ENCODE data around the gene AGAP2. TPM values are rescaled to one million over a fixed set of nuclear protein-coding genes. Genes with fewer than 3 reads are reported as not detected.

AGAP2 gene
- total RNA-seq, 1 experiment from 2014 or later, result 0.40 TPM

DNA sequence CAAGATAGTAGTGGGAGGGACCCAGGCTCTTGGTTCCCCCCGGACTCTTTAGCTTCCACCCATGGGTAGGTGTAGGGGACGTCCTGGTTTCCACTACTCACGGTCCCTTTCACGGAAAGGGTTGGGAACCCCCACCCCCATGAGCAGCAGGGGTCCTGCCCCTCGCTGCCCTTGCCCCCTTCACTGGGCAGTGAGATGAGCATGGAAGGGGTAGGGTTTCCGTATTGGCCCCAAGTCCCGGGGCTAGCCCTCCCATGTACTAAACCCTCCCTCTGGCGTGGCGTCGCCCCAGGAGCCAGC lies 12.7 kb downstream of the AGAP2 start:
- no peaks in the 10 kb centered on the region for H3K36me3 ChIP-seq (ENCODE audit: low read depth, low read length)
- H3K4me2 ChIP-seq (ENCODE audit: low read length), result peak overlapping the region; percentile 92
- intact Hi-C loops (cut with micrococcal nuclease), result no loop called here
- H3K9ac ChIP-seq (ENCODE audit: low read length), result peak overlapping the region; percentile 86
- no peaks in the 10 kb centered on the region for H4K20me1 ChIP-seq (ENCODE audit: low read length)
- H3K4me1 ChIP-seq (ENCODE audit: insufficient read depth, low read length), result peaks cover 4% of the 10 kb centered on the region; the same call in 1 of the 2 replicates
- H3K4me3 ChIP-seq (ENCODE audit: low read length), result peak overlapping the region; percentile 91
- no peaks in the 10 kb centered on the region for H3K9me2 ChIP-seq (replicated peaks; ENCODE audit: low read length)
- no peaks in the 10 kb centered on the region for H3K79me2 ChIP-seq (ENCODE audit: low read length)
- no peaks in the 10 kb centered on the region for H3K27me3 ChIP-seq (ENCODE audit: low read length)
- DNase-seq (no peak), ATAC-seq (peak; percentile 0; the same call in 1 of the 2 replicates)
- no TSS peak for BruUV-seq (replicated peaks)
- H3F3A ChIP-seq (ENCODE audit: low read length, unreplicated experiment), result no peaks in the 10 kb centered on the region
- no peaks in the 10 kb centered on the region for H3K9me3 ChIP-seq (ENCODE audit: low read length)
- peak overlapping the region; percentile 100 for H2AFZ ChIP-seq (ENCODE audit: low read length)
- H3K27ac ChIP-seq (ENCODE audit: low read length), result no peak overlapping the region
- TF ChIP-seq, protein P1, sequence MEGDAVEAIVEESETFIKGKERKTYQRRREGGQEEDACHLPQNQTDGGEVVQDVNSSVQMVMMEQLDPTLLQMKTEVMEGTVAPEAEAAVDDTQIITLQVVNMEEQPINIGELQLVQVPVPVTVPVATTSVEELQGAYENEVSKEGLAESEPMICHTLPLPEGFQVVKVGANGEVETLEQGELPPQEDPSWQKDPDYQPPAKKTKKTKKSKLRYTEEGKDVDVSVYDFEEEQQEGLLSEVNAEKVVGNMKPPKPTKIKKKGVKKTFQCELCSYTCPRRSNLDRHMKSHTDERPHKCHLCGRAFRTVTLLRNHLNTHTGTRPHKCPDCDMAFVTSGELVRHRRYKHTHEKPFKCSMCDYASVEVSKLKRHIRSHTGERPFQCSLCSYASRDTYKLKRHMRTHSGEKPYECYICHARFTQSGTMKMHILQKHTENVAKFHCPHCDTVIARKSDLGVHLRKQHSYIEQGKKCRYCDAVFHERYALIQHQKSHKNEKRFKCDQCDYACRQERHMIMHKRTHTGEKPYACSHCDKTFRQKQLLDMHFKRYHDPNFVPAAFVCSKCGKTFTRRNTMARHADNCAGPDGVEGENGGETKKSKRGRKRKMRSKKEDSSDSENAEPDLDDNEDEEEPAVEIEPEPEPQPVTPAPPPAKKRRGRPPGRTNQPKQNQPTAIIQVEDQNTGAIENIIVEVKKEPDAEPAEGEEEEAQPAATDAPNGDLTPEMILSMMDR (conservative IDR thresholded peaks at IDR 0.05; ENCODE audit: low read depth, low read length), result no peak
- TF ChIP-seq EZH2phosphoT487 (IDR thresholded peaks at IDR 0.05; ENCODE audit: borderline replicate concordance, low read length) (no peak), EZH2 (IDR thresholded peaks at IDR 0.05; ENCODE audit: low read length, unreplicated experiment) (no peak)
- POLR2A ChIA-PET (ENCODE audit: unreplicated experiment), result no interaction called here
- CTCF ChIA-PET, result interaction anchor here (0.6 to 1.5 kb wide), 3 partner anchors 10 to 699 kb away, joined by 3 to 9 read pairs (median 3); no protein-coding TSS in a partner anchor

DNA sequence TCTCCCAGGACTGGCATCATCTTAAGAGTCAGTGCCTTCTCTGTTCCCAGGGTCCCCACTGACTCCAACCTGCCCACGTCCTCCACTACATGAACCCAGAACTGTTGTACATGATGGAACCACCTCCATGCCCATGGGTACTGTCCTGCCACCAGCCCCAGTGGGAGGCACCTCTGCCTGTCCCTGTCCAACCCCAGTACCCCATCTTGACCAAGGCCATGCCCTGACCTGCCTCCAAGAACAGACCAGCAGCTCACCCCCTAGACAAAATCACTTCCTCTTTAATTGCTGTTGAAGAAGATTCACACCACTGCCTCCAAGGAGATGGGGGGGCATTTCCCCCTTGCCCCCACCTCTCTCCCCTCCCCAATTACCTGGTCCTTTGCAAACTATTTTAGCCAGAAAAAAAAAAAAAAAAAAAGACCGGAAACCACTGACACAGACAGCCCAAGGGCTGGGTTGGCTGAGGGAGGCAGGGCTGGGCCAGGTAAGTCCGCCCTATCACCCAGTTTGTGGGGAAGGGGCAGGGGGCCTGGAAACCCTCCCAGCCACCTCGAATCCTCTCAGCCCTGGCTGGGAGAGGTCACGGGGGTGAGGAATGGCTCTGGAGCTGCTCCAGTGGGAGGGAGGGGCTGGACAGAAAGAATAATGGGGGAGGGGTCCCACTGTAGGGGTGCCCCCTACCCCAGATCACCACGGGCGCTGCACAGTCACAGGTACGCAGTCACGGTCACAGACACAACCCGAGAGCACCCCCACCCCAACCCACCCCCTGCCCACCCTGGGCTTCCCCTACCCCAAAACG lies 13.4 kb downstream of the AGAP2 start:
- Histone ChIP-seq H3K9me3 (ENCODE audit: low read length) (no peaks in the 10 kb centered on the region), H3K4me2 (ENCODE audit: low read length) (no peak overlapping the region), H3K4me3 (ENCODE audit: low read length) (no peak overlapping the region), H3K9ac (ENCODE audit: low read length) (no peak overlapping the region), H3K9me2 (replicated peaks; ENCODE audit: low read length) (no peaks in the 10 kb centered on the region), H3K27me3 (ENCODE audit: low read length) (no peaks in the 10 kb centered on the region), H3K79me2 (ENCODE audit: low read length) (no peaks in the 10 kb centered on the region), H4K20me1 (ENCODE audit: low read length) (no peaks in the 10 kb centered on the region), H3K36me3 (ENCODE audit: low read depth, low read length) (no peaks in the 10 kb centered on the region; the same call in 1 of the 2 replicates), H3K27ac (ENCODE audit: low read length) (no peak overlapping the region), H3K4me1 (ENCODE audit: insufficient read depth, low read length) (peaks cover 4% of the 10 kb centered on the region; the same call in 1 of the 2 replicates), H2AFZ (ENCODE audit: low read length) (no peak overlapping the region), H3F3A (ENCODE audit: low read length, unreplicated experiment) (no peaks in the 10 kb centered on the region)
- TF ChIP-seq, protein P1 (conservative IDR thresholded peaks at IDR 0.05; ENCODE audit: low read depth, low read length), result no peak
- no peak for TF ChIP-seq EZH2 (IDR thresholded peaks at IDR 0.05; ENCODE audit: low read length, unreplicated experiment)
- no peak for TF ChIP-seq EZH2phosphoT487 (IDR thresholded peaks at IDR 0.05; ENCODE audit: borderline replicate concordance, low read length)
- ATAC-seq (no peak), DNase-seq (no peak)
- intact Hi-C loops (cut with micrococcal nuclease), result no loop called here
- no TSS peak for BruUV-seq (replicated peaks)
- POLR2A ChIA-PET (ENCODE audit: unreplicated experiment), result no interaction called here
- CTCF ChIA-PET, result interaction anchor here (0.6 to 1.5 kb wide), 2 partner anchors 11 to 700 kb away, joined by 3 to 9 read pairs; no protein-coding TSS in a partner anchor

All from PC-3 (cell line).